Right cardiac atrium (tissue), 5 donors: ENCODE measurements around the gene PPP2R5E. TPM values are rescaled to one million over a fixed set of nuclear protein-coding genes. Genes with fewer than 3 reads are reported as not detected.
"Not testable (repeated sequence)": the region's sequence is repeated elsewhere in the genome, so short reads cannot be mapped to it uniquely, and the experiment has no call there.

Experiments used
- ATAC-seq, 2 donors: fragments of 200-7000 bp; cut with Tn5 transposase; one replicate each; pipeline versions ENCODE4 v1.8.0 to v1.9.1; 2020; ENCODE audit warnings: moderate library complexity in 2 of 2, mild to moderate bottlenecking in 1 of 2
- DNase-seq, 3 donors: peaks; one replicate each; pipeline ENCODE4 v3.0.0-alpha.2; 2020
- H3K27ac ChIP-seq: one replicate; pipeline ENCODE4 v1.5.1; 2013; ENCODE audit warnings: mild to moderate bottlenecking, low read length, control low read depth, moderate library complexity
- H3K27me3 ChIP-seq: one replicate; pipeline ENCODE4 v1.6.1; 2013; ENCODE audit not compliant: control insufficient read depth, insufficient read depth
- H3K4me1 ChIP-seq: one replicate; pipeline ENCODE4 v1.6.1; 2013; ENCODE audit warnings: low read length; ENCODE audit not compliant: control insufficient read depth, insufficient read depth
- H3K4me3 ChIP-seq: one replicate; pipeline ENCODE4 v1.5.1; 2013; ENCODE audit warnings: low read length, control low read depth
- H3K9me3 ChIP-seq: one replicate; pipeline ENCODE4 v1.6.1; 2013; ENCODE audit warnings: low read length; ENCODE audit not compliant: control insufficient read depth
- WGBS: extraction: QIAGEN DNeasy Blood & Tissue Kit; methylation state at CpG from one replicate; pipeline ENCODE4 v1.1.7; 2013; 5-methylcytosine and 5-hydroxymethylcytosine counted together
- intact Hi-C, 4 donors: fragments of 100-400 bp; cut with DNase I; formaldehyde crosslinking; loops; one replicate each; pipeline versions ENCODE4 v1.11.0 to v1.14.0; 2022 to 2023
- polyA plus RNA-seq: library from polyadenylated mRNA; stranded (reverse); fragments of 200-250 nt; gene quantifications from one replicate; pipeline ENCODE4 v1.2.3, GENCODE V29; 2013
- total RNA-seq, 4 donors: library from RNA; stranded (reverse); fragmentation: NEBNext Ultra II Directional; extraction: Animal tissue kit (Norgen Biotek cat#: 25700); gene quantifications; one replicate each; pipeline ENCODE4 v1.2.1, GENCODE V29; 2021
- donor health status: healthy with polysubstance abuse.
- donor health status: DM: no; HTN: yes; CAD: no.
- donor health status: DM: no; HTN: no; CAD: no.
- donor health status: DM: no; HTN: yes; CAD: no; lungs with severe emphysema.
- donor health status: DM: yes; HTN: yes; CAD: no.

Gene PPP2R5E
- total and polyA plus RNA-seq, 5 donors, result 10.3 to 38.4 (median 36.5) TPM

DNA sequence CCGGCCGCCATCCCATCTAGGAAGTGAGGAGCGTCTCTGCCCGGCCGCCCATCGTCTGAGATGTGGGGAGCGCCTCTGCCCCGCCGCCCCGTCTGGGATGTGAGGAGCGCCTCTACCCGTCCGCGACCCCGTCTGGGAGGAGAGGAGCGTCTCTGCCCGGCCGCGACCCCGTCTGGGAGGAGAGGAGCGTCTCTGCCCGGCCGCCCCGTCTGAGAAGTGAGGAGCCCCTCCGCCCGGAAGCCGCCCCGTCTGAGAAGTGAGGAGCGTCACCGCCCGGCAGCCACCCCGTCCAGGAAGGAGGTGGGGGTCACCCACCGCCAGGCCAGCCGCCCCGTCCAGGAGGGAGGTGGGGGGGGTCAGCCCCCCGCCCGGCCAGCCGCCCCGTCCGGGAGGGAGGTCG, 20.7 kb downstream of the PPP2R5E start:
- H3K27ac ChIP-seq, H3K4me3 ChIP-seq, H3K9me3 ChIP-seq, H3K27me3 ChIP-seq, DNase-seq, ATAC-seq, H3K4me1 ChIP-seq, intact Hi-C loops: not testable (repeated sequence)
- WGBS, result 98% methylated on average over 40 of the region's 41 CpGs

DNA sequence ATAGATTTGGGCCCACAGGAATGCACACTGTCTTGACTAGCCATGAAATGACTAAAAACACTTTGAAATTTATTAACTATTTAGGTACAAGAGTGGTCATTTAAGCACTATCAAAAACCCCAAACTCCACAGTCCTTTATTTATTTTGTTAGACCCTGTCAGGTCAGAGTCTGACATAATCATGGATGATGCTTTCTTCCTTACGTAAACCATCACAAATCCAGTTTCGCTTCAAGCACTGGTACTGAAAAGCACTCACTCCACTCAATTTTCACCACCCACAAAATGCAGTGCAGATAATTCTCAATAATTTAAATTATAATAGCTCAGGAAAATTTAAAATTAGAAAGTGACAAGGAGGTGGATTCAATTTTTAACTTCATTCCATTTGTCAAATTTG, 25.8 kb downstream of the PPP2R5E start:
- 96% methylated on average over 2 of the region's 2 CpGs for WGBS

DNA sequence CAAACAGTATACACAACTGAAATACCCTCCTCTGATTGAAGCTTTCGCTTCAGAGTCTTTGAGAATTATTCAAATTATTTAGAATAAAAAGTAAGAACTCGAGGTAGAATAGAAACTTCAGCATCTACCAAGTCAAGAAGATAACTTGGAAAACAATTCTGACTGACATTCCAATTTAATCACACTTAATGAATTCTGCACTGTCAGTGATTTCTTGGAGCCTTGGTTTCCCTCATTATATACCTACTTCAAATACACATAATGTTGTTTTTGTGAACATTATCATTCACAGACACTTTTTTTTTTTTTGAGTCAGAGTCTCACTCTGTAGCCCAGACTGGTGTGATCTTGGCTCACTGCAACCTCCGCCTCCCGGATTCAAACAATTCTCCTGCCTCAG, 27.9 kb downstream of the PPP2R5E start:
- Histone ChIP-seq H3K27me3 (no peaks in the 10 kb centered on the region), H3K4me1 (peaks cover 9% of the 10 kb centered on the region), H3K9me3 (no peaks in the 10 kb centered on the region), H3K27ac (no peak overlapping the region), H3K4me3 (no peak overlapping the region)
- DNase-seq (no peak), ATAC-seq (no peak)
- WGBS, result 93% methylated on average over 4 of the region's 4 CpGs
- intact Hi-C loops, result no loop called here

More for the DNA sequence above, 25.8 kb downstream of the PPP2R5E start:
- Histone ChIP-seq H3K27me3 (no peaks in the 10 kb centered on the region), H3K9me3 (no peaks in the 10 kb centered on the region), H3K27ac (no peak overlapping the region), H3K4me1 (peaks cover 7% of the 10 kb centered on the region), H3K4me3 (no peak overlapping the region)
- DNase-seq (no peak), ATAC-seq (no peak)
- intact Hi-C loops, result no loop called here

DNA sequence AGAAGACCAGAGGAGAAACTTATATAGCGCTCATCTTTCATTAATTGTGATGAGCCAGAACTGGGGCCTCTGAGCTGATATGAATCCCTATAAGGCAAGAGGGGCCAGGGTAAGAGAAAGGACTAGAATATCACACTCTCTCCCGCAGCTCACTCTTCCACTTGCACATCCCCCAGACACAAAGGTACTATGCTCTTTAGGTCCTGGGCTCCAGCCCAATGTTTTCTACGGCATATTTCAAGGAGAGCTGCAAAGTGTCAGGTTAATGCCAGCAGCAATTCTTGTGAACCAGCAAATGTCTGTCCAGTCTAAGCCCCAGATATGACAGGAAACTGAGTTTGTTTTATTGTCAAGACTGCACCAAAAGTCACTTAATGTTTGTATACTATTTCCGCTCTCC, 29.4 kb downstream of the PPP2R5E start:
- no peak overlapping the region for H3K4me3 ChIP-seq
- ATAC-seq, result peak in 1 of 2 donors; percentile 52
- H3K4me1 ChIP-seq, result peaks cover 10% of the 10 kb centered on the region
- H3K27me3 ChIP-seq, result no peaks in the 10 kb centered on the region
- no peaks in the 10 kb centered on the region for H3K9me3 ChIP-seq
- intact Hi-C loops, result no loop called here
- 62% methylated on average over 4 of the region's 4 CpGs for WGBS
- DNase-seq, result no peak
- H3K27ac ChIP-seq, result no peak overlapping the region

DNA sequence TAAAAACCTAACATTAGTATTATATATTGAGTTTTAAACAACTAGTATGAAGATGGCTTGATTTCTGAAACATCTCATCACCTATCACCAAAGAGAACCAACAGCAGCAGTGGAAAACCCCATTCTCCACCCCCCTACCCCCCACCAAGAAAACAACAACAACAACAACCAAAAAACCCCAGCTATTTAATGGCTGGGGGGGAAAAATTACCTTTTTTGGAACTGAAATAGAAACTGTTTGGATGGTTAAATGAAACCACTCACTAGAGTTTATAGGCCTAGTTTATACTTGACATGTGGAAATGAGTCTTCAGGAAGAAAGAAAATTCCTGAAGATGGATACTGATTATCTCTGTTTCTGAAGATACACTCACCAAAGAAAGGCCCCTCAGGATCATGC, 30.3 kb downstream of the PPP2R5E start:
- intact Hi-C loops, result no loop called here
- DNase-seq (no peak), ATAC-seq (no peak)

DNA sequence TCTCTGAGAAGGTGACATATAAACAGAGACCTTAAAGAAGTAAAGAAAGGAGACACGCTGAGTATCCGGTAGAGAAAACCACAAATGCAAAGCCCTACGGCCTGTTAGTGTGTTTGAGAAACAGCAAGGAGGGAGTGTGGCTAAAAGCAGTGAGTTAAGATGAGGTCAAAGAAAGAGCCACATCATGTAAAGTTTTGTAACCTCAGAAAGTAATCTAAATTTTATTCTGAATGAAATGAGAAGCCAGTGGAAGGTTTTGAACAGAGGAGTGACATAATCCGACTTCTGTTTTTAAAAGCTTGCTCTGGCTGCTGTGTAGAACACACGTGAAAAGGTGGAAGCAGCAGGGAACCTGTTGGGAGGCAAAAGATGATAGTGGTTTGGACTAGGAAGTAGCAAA, 32.6 kb downstream of the PPP2R5E start:
- Histone ChIP-seq H3K27me3 (no peaks in the 10 kb centered on the region), H3K4me3 (no peak overlapping the region), H3K4me1 (peaks cover 6% of the 10 kb centered on the region), H3K27ac (no peak overlapping the region), H3K9me3 (no peaks in the 10 kb centered on the region)
- WGBS, result 84% methylated on average over 5 of the region's 5 CpGs
- ATAC-seq (no peak), DNase-seq (no peak)
- intact Hi-C loops, result no loop called here

More for the DNA sequence above, 30.3 kb downstream of the PPP2R5E start:
- Histone ChIP-seq H3K9me3 (no peaks in the 10 kb centered on the region), H3K27me3 (no peaks in the 10 kb centered on the region), H3K4me3 (no peak overlapping the region), H3K27ac (no peak overlapping the region), H3K4me1 (peaks cover 8% of the 10 kb centered on the region)

DNA sequence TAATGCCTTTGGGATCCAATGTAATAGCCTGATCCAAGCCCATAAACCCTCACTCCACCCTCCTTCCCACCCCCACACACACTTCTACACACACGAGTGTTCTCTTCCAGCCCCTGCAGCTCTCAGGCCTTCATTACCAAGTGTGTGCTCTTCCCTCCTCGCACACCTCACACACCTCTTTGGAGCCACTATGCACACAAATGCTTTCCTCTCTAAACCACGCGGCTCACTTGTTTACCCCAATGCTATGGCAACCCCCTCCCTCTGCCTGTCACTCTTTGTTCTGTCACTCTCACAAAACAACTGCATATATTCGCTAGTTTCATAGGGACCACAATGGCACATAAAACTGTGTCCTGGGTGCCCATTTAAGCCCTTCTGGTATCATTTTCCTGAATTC, 35.1 kb downstream of the PPP2R5E start:
- WGBS, result 76% methylated on average over 5 of the region's 5 CpGs
- Histone ChIP-seq H3K27ac (no peak overlapping the region), H3K9me3 (no peaks in the 10 kb centered on the region), H3K4me1 (peaks cover 6% of the 10 kb centered on the region), H3K27me3 (no peaks in the 10 kb centered on the region), H3K4me3 (no peak overlapping the region)
- intact Hi-C loops, result no loop called here
- DNase-seq (peak in 1 of 3 donors; percentile 20), ATAC-seq (no peak)

DNA sequence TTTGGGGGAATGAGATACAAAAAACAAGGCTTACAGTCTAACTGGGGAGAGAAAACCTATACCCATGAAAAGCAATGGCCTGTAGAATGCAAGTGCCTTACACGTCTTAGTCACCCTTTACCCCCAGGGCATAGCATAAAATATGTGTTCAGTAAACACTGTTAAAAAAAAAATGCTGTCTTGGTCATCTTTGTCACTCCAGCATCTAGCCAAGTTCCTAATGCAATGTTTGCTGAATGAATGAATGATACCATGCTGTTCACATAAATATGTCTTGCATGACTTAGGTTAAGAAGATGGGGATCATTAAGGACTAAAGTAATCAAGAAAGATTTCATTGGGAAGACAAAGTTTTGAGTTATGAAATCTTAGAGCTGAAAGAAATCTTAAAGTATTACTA, 38.5 kb downstream of the PPP2R5E start:
- no peak for DNase-seq
- H3K4me3 ChIP-seq, result no peak overlapping the region
- intact Hi-C loops, result no loop called here
- no peak for ATAC-seq
- H3K27me3 ChIP-seq, result no peaks in the 10 kb centered on the region
- WGBS, result 89% methylated on average over 1 of the region's 1 CpG
- peaks cover 3% of the 10 kb centered on the region for H3K4me1 ChIP-seq
- H3K9me3 ChIP-seq, result no peaks in the 10 kb centered on the region
- H3K27ac ChIP-seq, result no peak overlapping the region

DNA sequence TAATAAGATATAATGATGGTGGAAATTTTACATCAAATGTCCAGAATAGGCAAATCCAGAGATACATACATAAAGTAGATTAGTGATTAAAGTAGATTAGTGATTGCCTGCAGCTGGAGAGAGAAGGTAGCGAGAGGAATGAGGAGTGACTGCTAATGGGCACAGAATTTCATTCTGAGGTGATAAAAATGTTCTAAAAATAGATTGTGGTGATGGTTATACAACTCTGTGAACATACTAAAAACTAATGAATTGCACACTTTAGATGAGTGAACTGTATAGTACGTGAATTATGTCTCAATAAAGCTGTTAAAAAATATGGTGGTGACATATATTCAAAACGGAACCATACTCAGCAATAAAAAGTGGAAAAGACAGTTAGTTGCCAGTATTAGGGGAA, 41.7 kb downstream of the PPP2R5E start:
- Histone ChIP-seq H3K4me1 (peaks cover 2% of the 10 kb centered on the region), H3K27ac (no peak overlapping the region), H3K4me3 (no peak overlapping the region), H3K9me3 (no peaks in the 10 kb centered on the region), H3K27me3 (no peaks in the 10 kb centered on the region)
- intact Hi-C loops, result no loop called here
- ATAC-seq, result no peak
- no peak for DNase-seq
- WGBS, result 88% methylated on average over 3 of the region's 3 CpGs

DNA sequence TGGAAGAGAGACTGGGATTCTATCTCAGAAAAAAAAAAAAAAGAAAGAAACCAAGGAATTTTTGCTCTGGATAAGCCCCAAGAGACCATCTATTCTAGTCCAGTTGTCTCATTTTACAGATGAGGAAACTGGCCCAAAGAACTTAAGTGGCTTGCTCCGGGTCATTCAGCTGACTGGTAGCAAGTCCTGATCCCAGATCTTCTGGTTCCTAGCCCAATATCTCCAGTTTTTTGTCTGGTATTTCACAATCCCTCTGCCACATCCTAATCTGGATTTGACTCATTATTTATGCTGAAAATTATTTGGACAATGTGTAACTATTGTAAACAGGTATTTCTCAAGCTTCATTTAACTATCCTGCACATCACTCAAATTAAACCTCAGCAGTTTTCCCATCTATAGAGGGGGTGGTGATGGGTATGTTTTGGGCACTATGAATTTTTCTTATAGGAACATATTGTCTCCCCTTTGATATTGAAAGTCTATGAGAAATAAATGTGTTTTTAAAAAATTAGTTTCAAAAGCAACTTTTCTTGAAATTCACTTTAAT, 43.4 kb downstream of the PPP2R5E start:
- WGBS, result 55% methylated on average over 1 of the region's 1 CpG
- intact Hi-C loops, result no loop called here
- Histone ChIP-seq H3K27ac (no peak overlapping the region), H3K9me3 (no peaks in the 10 kb centered on the region), H3K4me1 (peaks cover 2% of the 10 kb centered on the region), H3K27me3 (no peaks in the 10 kb centered on the region), H3K4me3 (no peak overlapping the region)
- ATAC-seq (peak; percentile 54 to 63), DNase-seq (no peak)

DNA sequence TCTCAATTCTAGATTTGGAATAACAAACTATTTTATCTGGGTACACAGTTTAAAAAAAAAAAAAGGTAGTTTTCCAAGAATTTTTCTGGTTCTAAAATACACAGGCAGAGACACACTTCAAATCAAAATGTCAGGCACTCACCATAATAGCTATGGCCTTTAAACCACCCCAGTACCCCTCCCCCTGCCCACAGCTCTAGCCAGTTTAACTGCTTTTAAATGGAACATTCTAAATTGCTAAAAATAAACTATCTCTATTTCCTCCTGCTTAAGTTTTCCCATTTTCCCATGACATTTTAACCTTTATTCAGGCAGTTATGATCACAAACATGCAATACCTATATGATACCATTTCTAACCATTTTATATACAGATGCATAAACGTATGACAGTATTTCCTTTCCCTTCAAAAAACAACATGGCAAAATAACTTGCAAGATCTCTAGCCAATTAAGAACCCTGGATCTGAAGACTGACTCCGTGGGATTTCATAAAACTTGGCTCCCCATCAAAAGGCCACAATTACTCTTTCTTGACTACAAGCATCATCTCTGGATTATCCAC, 46.3 kb downstream of the PPP2R5E start:
- Histone ChIP-seq H3K27me3 (no peaks in the 10 kb centered on the region), H3K9me3 (no peaks in the 10 kb centered on the region), H3K27ac (no peak overlapping the region), H3K4me1 (peaks cover 2% of the 10 kb centered on the region), H3K4me3 (no peak overlapping the region)
- peak; percentile 51 to 70 for ATAC-seq
- intact Hi-C loops, result no loop called here
- 41% methylated on average over 2 of the region's 2 CpGs for WGBS
- no peak for DNase-seq

DNA sequence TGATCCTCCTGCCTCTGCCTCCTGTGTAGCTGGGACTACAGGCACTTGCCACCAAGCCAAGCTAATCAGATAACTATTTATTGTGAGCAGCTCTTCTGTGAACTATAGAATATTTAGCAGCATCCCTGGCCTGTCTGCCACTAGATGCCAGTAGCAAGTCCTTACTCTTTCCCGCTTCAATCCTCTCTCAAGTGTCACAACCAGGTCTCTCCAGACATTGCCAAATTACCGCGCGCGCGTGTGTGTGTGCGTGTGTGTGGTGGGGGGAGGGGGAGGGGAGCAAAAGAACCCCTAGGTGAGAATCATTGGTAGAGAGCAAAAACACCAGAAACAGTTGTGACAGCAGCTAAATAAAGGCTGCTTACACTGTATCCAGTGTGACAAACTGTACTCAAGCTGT, 49.9 kb downstream of the PPP2R5E start:
- ATAC-seq (peak; percentile 49 to 64), DNase-seq (peak in 1 of 3 donors; percentile 34)
- H3K27ac ChIP-seq, result no peak overlapping the region
- H3K9me3 ChIP-seq, result no peaks in the 10 kb centered on the region
- no peak overlapping the region for H3K4me3 ChIP-seq
- peaks cover 4% of the 10 kb centered on the region for H3K4me1 ChIP-seq
- WGBS, result 68% methylated on average over 7 of the region's 7 CpGs
- no peaks in the 10 kb centered on the region for H3K27me3 ChIP-seq
- intact Hi-C loops, result no loop called here
